Stimulated activated CD4-positive, alpha-beta T cell treated with anti-CD3 and anti-CD28 coated beads, Interleukin-2, amount 100 ng/mL, for 4 hours (primary cell): ENCODE results near the gene C6orf118.

Source experiments
- DNase-seq: peaks from one replicate; pipeline ENCODE4 v3.0.0-alpha.2; 2020; ENCODE audit warnings: low read depth

The C6orf118 gene

DNA sequence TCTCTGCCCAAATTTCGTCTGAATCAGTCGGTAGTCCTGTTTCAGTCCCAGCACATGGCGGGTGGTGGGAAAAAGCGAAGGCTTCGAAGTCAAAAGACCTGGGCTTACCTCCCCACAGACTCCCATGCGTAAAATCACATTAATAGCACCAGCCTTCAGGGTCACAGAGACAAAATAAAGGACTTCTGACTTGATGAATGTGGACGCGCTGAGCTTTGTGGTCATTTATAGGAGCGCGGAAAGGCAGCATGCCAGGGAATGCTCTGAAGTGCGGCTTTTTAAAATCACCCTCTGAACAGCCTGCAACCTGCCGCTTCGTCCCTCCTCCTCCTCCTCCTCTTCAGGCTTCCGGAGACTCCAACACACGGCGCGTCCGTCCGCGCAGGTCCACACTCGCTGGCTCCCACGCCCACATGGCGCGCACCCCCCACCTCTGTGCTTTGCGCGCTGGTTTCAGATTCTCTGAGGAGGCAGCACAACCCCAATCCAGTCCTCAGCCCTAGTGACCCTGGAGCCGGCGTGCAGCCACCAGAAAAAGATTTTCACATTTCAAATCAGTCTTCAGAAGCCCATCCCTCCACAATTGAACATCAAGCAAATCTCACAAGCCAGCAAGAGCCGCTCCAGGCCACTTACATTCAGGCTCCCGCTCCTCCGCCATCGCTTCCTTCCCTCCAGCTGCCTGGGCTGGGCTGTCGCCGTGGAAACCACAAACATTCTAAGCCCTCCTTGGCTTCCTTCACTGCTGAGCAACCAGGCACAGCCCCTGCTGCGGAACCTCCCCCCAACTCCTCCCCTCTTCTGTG is at the start of gene C6orf118:
C6orf118 (minus strand) TSS at position 680 of the 806 bp plus-strand sequence; CDS start at position 661, 19 bp downstream.
- DNase-seq = no peak

DNA sequence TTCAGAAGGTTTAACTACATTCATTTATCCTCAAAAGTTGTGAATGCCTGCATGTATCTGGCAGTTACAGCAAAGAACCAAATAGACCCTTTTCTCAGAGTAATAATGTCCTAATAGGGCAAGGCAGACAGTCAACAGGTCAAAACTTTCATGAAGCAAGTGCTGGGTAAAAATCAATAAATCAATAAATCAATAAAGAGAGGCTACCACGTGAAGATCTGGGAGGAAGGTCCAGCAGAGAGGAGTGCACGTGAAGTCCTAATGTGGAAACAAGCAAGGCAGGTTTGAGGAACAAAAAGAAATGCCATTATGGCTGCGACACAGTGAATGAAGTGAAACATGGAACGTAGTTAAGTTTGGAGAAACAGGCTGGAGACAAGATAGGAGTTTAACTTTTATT is 36.3 kb upstream of the C6orf118 start:
- no peak for DNase-seq

DNA sequence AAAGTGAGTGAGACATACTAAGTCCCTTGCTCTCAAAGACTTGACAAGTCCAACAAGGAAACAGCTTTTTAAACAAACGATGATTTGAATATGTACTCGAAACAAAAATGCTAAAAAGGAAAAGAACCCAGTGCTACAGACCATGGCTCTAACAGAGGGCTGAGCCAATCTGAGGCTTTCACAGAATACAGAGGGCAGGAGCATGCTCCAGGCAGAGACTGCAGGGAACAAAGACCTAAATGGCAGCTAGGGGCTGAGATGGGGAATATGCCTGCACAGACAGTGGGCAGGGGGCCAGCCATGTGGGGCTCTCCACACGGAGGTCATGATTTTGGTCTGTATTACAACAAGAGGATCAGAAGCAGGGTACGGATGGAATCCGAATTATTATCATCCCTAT is 31.1 kb upstream of the C6orf118 start:
- DNase-seq = no peak

DNA sequence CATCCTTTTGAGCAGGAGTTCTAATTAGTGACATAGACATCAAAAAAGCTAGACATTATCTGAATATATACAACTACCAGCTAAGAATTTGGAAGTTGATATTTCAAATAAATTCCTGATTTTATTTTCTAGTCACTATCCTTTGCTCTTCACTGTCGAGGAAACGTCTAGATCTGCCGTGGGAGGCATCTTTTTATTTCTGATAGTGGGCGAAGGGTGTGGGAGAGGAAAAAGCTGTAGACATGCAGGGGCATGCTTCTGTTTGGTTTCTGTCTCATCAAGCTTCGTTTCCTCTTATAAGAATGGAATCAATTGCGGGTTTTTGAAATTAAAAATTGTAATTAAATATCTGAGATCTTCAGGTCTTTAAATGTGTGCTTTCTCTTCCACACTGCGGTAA is 16.2 kb upstream of the C6orf118 start:
- no peak for DNase-seq

DNA sequence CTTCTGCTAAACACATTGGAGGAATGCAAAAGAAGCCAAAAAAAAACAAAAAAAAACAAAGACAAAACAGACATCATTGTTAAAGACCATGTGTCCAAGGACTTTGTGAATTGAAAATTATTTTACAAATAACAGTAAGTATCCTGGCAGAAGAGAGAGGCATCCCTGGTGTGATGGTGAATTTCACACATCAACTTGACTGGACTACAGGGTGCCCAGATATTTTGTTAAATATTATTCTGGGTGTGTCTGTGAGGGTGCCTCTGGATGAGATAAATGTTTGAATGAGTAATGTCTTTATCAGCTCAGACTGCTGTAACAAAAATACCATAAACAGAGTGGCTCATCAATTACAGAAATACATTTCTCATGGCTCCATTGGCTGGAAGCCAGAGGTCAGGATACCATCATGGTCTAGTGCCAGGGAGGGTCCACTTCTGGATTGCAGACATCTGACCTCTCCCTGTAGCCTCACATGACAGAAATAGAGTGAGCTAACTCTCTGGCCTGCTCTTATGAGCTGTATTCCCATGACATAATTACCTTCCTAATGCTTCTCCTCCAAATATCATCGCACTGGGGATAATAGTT is 12.2 kb upstream of the C6orf118 start:
- no peak for DNase-seq

DNA sequence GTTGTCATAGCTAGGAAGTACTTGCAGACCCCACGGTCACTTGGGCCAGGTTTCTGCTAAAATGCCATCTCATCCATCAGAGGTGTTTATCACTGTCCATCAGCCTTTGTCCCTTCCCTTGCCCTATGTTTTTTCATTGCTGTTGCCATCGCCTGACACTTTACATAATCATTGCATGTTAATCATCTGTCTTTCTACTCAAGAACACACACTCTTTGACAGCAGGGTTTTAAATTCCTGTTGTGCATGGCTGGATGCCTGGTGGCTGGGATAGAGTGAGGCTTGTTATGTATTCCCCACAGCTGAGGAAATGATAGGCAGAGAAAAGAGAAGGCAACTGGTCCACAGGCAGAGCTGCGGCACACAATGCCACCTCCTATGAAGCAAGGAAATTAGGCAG is 11.7 kb upstream of the C6orf118 start:
- no peak for DNase-seq

DNA sequence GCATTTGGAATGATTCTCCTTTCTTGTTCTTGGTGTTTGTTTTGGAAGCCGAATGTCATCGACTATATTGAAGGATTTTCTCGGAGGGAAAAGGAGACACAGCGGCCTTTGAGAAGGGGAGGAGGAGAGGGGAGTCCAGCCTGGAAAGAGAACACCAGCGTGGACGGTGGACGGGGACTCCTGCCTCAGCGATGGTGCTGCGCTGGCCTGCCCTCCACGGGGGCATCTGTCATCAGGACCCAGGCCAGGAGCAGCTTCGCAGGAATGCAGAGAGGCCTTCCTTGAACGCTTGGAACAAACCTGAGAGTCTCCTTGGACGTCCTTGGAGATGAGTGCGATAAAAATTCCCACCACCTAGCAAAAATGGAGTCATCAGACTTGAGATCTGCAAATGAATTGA is 8.3 kb upstream of the C6orf118 start:
- no peak for DNase-seq

DNA sequence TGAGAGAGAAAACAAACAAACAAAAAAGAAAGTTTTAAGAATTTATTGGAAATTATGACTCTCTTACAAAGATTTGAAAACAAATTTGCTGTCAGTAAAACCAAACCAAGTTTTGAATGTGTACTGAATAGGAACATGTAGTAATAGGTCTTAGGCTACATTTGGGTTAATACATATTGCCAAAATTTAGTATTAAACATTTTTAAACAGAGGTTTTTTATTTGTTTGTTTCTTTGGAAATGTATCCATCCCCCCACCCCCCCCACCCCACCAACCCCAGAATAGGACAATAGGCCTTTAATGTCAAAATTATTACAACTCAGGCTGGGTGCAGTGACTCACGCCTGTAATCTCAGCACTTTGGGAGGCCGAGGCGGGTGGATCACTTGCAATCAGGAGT is 2.5 kb downstream of the C6orf118 start:
- DNase-seq = no peak

DNA sequence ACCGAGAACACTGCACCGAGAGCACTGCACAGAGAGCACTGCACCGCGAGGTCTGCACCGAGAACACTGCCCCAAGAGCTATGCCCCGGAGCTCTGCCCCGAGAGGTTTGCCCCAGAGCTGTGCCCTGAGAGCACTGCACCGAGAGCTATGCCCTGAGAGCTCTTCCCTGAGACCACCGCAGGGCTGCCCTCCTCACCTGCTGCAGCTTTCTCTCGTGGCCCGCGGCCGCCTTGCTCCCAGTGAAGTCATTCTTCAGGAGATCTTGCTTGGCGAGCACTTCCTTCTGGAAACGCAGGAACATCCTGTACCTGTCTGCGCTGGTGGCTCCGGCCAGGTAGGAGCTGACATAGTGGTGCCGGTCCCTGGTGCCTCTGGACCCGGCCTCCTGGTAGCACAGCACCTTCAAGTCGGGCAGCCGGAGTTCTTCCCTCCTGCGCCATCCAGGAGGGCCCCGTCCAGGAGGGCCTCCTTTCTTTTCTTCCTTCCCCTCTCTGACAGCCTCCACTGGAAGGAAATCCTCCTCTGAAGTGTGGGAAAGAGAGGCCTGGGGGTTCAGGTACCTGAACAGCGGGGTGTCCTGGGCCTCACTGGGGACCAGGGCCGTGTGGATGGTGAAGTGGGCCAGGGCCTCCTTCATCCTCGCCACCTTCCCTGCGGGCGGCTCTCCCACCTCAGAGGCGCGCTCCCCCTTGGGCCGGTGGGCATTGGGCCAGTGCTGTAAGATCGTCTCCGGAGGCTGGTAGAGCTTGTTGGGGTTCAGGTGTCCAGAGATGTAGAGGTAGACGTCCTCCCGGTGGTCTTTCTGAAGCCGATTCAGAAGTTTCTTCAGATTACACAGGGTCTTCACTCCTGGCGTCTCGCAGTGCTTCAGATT is 7.8 kb downstream of the C6orf118 start:
- no peak for DNase-seq

DNA sequence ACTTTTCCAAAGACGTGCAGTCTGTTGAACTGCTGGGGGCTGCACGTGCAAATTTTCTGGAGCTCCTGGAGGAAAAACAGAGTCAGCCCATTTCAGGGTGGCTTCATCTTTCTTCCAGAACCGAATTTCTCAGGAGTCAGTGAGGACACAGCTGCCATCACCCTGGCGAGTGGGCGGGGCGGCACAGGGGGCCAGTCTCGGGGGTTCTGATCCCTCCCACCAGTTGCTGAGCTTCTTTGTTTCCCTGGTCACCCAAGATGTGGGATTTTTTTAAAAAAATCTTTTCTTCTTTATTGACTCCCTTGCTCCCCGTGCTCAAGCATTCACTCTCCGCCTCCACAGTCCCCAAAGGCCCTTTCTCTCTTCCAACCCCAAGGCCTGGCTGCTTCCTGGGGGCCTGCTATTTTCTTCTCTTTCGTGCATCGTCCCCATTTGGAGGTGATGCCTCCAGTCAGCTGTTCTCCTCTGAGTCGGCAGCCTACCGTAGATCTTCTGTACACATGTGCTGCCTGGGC is 8.9 kb downstream of the C6orf118 start:
- no peak for DNase-seq

DNA sequence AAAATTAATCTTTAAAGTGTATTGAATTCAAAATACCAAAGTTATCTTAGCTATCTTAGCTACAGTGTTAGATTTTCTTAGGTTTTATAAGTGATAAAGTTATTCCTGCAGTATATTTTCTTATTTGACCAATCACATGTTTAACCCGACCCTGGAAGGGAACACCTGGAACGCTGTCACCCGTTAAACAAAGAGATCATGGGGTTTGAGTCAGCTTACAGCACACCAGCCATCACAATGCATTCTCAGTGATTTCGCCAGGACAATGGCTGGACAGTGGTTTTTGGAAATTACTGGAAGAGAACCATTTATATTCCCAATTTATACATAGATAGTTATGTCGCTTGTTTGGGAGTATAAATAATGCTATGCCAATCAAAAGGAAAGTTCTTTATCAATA is 10.5 kb downstream of the C6orf118 start:
- DNase-seq = no peak

DNA sequence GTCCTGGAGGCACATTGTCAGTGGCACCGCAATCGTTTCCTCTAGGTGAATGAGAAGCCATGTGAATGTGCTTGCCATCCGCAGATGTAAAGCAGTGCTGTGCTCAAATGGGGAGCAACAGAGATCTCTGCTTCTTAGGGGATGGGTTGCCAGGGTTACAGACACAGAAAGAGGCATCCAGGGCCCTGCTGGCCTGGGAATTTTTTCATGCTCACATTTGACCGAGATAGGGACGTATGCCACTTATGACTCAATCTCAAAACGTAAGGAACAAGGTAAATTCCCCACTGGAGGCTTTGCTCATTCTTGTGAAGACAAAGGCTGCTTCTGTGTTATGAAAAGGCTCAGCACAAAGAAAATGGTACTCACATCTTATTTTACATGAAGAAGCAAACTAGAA is 11.0 kb downstream of the C6orf118 start:
- DNase-seq = no peak

DNA sequence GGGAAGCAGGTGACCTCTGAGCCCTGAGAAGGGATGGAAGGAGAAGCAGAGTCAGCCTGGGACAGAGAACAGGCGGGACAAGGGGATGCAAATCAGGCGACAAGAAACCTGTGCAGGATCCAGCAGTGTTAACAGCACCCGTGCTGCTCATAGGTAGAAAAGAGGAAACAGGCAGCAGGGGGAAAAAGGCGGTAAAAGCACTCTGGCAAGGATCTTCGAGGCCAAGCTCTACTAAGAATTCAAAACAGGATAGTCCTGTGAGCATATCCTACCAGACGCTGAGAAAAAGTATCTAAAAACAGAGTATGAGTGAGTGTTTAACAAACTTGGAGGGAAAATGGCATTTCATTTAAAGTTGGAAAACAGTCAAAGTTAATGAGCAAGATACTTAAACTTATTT is 16.7 kb downstream of the C6orf118 start:
- DNase-seq = no peak

DNA sequence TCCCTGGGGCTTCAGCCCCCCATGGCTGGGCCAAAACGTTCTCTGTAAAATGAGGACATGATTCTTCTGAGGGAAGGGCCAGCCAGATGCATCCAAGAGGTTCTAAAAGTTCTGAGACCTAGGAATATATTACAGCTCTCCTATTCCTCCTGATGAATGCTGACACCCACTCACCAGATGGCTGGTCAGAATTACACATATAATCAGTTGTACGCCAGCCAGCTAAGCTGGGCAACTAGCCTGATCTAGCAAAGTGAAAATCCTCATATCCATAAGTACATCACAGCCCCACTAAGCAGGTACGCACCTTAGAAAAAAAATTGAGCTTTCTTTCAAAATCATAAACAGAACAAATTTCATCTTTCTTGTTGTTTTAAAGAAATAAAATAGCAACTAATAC is 34.8 kb downstream of the C6orf118 start:
- no peak for DNase-seq

DNA sequence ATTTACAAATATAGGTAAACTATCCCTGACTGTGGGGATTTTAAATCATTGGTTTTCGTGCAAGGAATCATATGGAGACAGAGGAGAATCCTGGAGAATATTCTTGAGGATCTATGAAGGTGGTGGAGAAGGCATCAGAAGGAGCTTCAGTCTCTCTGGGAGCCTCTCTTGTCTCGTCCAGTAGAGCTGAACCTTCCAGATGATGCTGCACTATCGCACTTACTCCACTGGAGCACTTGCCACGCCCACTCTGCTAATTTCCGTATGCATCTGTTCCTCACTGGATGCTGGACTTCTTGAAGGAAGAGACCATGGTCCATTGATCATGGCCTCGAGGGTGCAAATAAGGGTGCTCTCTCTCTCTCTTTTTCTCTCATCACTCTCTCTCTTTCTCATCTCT is 36.8 kb downstream of the C6orf118 start:
- DNase-seq = no peak

DNA sequence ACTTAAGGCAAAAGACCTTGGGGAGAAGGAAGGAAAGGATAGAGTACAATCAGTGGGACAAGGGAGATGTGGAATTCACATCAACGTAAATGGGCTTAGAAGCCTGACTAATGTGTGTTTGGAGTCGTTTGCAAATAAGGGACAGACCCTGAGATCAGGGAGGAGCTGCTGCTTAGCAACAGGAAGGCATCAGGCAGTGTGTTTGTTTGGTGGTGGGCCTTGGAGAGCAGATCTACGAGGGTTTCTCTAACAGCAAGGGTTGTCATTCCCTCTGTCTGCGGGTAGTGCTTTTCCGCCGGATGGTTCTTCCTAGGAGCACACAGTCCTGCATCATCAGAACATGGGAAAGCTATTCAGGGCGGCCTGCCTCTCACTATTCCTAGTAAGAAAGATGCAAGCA is 40.4 kb downstream of the C6orf118 start:
- DNase-seq = no peak

DNA sequence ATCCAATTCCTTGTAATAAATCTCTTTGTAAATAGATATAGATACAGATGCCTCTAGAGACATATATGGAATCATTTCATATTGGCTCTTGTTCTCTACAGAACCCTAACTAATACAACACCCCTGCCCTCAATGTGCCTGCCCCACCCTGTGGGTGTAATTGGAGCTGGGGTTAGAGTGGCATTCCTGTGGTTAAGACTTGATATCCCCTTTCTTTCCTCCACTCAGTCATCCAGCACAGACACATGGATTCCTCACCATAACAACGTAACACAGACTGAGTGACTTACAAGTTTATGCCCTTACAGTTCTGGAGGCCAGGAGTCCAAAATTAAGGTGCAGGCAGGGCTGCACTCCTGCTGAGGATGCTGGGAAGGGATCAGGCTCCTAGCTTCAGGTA is 42.8 kb downstream of the C6orf118 start:
- no peak for DNase-seq

DNA sequence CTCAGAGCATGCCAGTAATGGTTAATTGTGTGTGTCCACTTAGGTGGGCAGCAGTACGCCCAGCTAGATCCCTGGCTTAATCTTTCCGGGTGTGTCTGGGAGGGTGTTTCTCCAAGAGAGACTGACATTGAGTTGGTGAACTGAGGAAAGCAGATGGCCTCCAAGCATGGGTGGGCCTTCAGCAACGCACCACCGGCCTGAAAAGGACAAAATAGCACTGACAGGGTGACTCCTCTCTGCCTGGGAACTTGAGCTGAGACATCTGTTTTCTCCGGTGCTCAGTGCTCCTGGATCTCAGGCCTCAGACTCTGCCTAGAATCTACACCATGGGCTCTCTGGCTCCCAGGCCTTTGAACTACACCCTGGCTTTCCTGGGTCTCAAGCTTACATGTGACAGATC is 43.2 kb downstream of the C6orf118 start:
- DNase-seq = no peak

DNA sequence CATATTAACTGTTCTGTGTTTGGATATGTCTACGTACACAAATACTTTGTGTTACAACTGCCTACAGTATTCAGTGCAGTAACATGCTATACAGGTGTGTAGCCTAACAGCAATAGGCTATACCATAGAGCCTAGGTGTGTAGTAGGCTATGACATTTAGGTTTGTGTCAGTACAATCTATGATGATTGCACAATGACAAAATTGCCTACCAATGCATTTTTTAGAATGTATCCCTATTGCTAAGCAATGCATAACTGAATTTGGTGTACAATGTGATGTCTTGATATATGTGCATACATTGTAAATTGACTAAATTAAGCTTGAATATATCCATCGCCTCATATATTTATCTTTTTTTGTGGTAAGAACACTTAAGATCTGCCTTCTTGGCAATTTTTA is 48.9 kb downstream of the C6orf118 start:
- DNase-seq = no peak

DNA sequence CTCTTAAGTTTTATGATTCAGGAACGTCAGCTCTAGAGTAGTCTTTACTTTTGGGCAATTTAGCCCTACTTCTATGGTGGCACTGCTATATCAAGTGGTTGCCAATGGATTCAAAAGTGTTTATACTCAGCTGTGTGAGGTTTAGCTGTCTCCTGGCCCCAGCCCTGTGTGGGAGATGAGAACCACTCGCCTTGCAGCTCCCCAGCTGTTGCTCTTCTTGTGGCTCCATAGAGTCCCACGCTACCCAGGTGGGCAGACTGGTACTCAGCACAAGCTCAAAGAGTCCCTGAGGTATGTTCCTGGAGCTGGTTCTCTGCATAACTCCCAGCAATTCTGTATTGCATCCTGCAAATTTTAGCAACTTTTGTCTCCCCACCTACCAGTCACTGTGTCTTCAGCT is 59.6 kb downstream of the C6orf118 start:
- DNase-seq = no peak

DNA sequence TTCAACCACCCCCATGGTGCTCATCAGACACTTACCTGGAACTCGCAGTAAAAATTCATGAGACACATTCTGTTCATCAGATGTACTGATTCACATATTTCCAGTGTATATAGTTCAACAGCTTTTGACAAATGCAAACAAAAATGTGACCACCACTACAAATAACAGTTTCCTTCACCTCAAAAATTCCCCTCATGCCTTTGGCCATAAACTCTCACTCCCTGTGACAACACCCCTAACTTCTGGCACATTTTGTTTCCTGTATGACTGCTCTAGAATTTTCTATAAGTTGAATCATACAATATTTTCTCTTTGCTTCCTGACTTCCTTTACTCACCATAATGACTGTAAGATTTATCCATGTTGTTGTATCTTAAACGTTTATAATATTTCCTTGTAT is 63.7 kb downstream of the C6orf118 start:
- DNase-seq = no peak

DNA sequence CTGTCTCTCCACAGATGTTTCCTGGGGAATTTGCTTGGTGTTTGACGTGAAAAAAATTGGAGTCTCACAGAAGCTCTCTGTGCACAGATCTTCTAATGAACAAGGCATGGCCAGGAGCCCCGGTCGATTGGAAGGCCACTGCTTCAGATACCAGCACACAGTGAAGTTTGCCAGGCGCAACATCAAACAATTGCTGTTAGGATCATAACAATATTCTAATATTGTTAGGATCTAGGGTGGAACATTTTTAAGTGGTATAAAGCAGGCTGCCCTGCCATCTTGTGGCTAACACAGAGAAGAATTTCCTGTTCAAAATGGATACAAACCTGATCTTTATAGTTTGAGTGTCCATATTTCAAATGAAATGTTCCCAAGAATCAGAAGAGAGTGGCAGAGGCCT is 64.1 kb downstream of the C6orf118 start:
- no peak for DNase-seq
